Measurements from ENCODE around the gene GTSE1.
"Not testable (repeated sequence)": the region's sequence is repeated elsewhere in the genome, so short reads cannot be mapped to it uniquely, and the experiment has no call there.

The GTSE1 gene, protein sequence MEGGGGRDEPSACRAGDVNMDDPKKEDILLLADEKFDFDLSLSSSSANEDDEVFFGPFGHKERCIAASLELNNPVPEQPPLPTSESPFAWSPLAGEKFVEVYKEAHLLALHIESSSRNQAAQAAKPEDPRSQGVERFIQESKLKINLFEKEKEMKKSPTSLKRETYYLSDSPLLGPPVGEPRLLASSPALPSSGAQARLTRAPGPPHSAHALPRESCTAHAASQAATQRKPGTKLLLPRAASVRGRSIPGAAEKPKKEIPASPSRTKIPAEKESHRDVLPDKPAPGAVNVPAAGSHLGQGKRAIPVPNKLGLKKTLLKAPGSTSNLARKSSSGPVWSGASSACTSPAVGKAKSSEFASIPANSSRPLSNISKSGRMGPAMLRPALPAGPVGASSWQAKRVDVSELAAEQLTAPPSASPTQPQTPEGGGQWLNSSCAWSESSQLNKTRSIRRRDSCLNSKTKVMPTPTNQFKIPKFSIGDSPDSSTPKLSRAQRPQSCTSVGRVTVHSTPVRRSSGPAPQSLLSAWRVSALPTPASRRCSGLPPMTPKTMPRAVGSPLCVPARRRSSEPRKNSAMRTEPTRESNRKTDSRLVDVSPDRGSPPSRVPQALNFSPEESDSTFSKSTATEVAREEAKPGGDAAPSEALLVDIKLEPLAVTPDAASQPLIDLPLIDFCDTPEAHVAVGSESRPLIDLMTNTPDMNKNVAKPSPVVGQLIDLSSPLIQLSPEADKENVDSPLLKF

DNA sequence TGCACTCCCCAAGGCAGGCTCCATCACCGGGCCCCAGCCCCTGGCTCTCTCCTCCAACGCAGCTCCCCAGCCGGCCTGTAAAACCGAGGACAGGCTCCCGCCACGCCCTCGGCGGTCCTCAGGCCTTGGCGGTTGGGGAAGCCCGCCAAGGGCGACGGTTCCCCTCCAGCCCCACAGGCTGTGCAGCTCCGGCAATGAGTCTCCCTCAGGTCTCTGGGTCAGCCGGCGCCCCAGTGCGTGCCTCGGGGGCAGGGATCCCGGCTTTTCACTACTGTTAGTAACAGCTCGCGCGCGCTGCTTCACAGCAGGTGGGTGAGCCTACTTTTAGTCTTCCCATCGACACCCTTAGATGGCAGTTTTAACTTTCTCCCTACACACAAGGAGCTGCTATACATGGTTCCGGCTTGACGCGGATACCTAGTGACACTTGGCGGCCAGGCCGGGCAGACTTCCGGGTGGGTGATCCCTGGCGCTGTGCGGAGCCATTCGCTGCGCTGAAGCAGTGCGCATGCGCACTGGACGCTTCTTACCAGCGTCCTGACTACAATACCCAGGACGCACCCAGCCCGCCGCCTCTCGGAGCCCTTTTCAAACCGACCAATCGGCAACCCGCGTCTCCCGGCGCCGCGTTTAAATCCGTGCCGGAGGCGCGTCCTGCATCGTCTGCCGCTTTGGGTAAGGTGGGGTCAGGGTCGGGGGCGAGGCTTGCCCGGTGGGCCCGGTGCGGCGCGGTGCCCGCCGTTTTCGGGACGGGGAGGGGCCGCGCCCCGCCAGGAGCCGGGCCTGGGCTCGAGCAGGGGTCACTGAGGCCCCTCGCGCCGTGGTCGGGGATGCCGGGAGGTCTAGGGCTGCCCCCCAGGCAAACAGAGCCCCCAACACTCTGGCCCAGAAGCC, at the start of gene GTSE1:
TSS of gene GTSE1 (plus strand) at position 614 of the 894 bp plus-strand sequence. CDS start 531 bp downstream, outside the sequence.
- Mint-ChIP-seq H3K27me3 (ENCODE audit: low read depth) (no peaks in the 10 kb centered on the region), H3K4me3 (peak within 1 kb of the TSS; percentile 94), H3K9me3 (peaks cover 5% of the 10 kb centered on the region), H3K36me3 (ENCODE audit: low read depth) (peaks cover 47% of the 10 kb centered on the region), H3K27ac (peak within 1 kb of the TSS; percentile 94), H3K4me1 (ENCODE audit: low read depth) (peaks cover 38% of the 10 kb centered on the region)
- peak; percentile 98 for DNase-seq (ENCODE audit: low spot score)

DNA sequence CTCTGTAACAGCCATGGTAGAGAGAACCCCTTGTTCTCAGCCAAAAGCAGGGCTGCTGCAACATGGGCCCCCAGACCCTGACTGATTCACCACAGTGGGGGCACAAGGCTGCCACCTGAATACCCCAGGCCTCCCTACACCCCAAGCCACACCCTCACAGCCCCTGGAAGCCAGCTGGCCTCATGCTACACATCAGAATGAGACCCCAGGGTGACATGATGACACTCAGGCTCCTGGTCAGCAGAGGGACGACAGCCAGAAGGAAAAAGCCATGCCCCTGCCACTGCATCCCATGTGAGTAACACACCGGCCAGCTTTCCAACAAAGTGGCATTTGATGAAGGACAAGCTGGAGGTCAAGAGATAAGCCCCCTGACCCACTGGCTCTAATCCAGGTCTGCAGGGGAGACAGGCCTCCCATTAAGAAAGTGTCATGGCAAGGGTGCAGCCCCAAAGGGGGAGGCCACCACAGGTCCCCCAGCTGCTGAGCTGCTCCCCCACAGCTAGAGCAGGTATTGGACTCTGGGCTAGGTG, 49.2 kb upstream of the GTSE1 start:
- Mint-ChIP-seq H3K4me3 (no peak overlapping the region), H3K4me1 (ENCODE audit: low read depth) (peaks cover 15% of the 10 kb centered on the region), H3K27me3 (ENCODE audit: low read depth) (no peaks in the 10 kb centered on the region), H3K36me3 (ENCODE audit: low read depth) (peaks cover 2% of the 10 kb centered on the region), H3K9me3 (no peaks in the 10 kb centered on the region), H3K27ac (no peak overlapping the region)
- no peak for DNase-seq (ENCODE audit: low spot score)

DNA sequence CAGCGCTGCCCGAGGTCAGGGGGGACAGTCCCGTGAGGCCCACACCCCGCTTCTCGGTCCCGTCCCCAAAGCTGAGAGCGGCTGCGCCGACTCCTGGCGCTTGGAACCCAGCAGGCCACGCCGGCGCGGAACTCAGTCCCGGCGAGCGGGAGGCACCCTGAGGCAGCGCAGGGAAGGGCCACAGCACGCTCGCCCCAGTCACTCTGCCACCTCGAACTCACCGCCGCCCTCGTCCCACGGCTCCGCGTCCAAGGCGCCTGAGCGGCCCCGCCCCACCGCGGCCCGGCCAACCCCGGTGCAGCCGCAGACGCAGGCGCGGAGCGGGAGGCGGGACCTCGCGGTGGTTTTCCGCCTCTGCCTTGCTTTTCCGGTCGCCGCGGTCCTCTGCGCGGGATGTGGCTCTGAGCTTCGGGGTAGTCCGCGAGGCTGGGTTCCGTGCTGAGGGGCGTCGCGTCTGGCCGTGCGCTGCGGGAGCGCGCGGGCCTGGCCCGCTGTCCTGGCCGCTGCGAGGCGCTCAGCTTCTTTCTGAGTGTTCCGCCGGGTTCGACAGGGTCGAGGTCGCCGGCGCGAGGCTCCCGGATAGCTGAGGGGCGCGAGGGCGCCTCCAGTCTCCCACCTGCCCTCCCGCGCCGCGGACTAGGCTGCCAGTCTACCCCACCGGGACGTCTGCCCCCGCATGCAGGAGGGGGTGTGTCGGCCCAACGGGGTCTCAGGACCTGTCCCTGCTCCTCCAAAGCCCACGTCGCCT, 46.5 kb upstream of the GTSE1 start, which contains the start of gene CDPF1:
TSS of gene CDPF1 (minus strand) at position 259 of the 748 bp plus-strand sequence. CDS start 2,009 bp downstream, outside the sequence.
- Mint-ChIP-seq H3K9me3 (no peaks in the 10 kb centered on the region), H3K4me3 (peak within 1 kb of the TSS; percentile 84), H3K27ac (peak within 1 kb of the TSS; percentile 80), H3K36me3 (ENCODE audit: low read depth) (peaks cover 7% of the 10 kb centered on the region), H3K4me1 (ENCODE audit: low read depth) (peaks cover 22% of the 10 kb centered on the region), H3K27me3 (ENCODE audit: low read depth) (no peaks in the 10 kb centered on the region)
- DNase-seq (ENCODE audit: low spot score), result peak; percentile 94

DNA sequence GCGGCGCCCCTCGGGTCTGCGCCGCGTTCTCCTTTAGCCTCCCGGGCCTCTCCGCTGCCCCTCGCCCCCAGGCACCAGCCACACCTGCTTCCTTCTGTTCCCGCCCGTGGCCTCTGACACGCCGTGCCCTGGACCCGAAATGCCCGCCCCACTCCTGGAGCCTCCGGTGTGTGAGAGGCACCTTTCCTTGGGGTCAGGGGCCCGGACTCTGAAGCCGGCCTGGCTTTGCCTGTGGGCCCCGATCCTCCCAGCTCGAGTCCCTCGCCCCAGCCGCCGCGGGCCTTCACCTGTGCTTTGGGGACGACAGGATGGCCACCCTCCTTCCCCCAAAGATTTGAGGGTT, 45.9 kb upstream of the GTSE1 start:
- no peaks in the 10 kb centered on the region for H3K9me3 Mint-ChIP-seq
- H3K27ac Mint-ChIP-seq, result peak overlapping the region; percentile 80
- peaks cover 7% of the 10 kb centered on the region for H3K36me3 Mint-ChIP-seq (ENCODE audit: low read depth)
- peaks cover 22% of the 10 kb centered on the region for H3K4me1 Mint-ChIP-seq (ENCODE audit: low read depth)
- no peaks in the 10 kb centered on the region for H3K27me3 Mint-ChIP-seq (ENCODE audit: low read depth)
- no peak for DNase-seq (ENCODE audit: low spot score)
- H3K4me3 Mint-ChIP-seq, result peak overlapping the region; percentile 84

DNA sequence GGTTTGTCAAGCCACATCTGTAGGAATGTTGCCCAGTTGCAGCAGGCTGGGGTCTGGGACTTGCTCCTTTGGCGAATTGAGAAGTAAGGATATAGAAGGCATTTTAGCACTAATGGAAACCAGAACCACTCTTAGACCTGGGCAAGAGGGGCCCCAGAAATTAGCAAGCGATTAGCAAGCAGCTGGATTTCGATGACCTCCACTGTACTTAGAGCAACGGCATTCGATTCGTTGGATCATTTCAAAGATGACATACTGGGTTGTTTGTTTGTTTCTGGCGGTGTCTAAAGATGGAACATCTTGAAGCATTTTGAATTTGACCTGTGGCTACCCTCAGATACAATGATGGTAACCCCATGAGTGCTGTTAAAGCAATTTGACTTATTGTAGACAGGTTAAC, 45.4 kb upstream of the GTSE1 start:
- Mint-ChIP-seq H3K36me3 (ENCODE audit: low read depth) (peaks cover 7% of the 10 kb centered on the region), H3K27me3 (ENCODE audit: low read depth) (no peaks in the 10 kb centered on the region), H3K4me1 (ENCODE audit: low read depth) (peaks cover 22% of the 10 kb centered on the region), H3K27ac (peak overlapping the region; percentile 80), H3K4me3 (peak overlapping the region; percentile 84), H3K9me3 (no peaks in the 10 kb centered on the region)
- DNase-seq (ENCODE audit: low spot score), result no peak

DNA sequence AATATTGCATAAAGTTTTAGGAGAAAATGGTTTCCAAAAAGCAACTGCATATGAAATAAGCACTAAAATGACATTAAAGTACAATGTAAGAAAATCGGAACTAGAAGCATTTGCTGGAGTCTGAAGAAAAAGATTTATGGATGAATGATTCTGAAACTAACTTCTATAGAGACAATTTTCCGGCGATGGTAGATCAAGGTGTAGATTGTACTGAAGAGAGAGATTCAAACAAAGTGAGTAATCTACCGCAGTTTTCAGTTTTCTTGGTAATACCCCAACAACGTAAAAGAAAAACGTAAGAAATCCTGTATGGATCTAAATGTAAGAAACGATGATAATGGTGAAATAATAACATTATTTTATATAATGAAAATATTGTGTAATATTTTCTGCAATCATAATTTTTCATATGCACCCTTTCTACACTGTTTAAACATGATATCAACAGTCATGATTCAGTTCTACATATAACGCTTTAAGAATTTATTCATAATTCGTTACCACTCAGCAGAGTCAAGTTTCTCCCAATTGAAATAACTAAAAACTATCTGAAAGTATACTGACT, 44.8 kb upstream of the GTSE1 start:
- H3K27me3 Mint-ChIP-seq (ENCODE audit: low read depth), result peaks cover 5% of the 10 kb centered on the region
- peaks cover 5% of the 10 kb centered on the region for H3K36me3 Mint-ChIP-seq (ENCODE audit: low read depth)
- peaks cover 22% of the 10 kb centered on the region for H3K4me1 Mint-ChIP-seq (ENCODE audit: low read depth)
- DNase-seq (ENCODE audit: low spot score), result peak; percentile 24
- no peaks in the 10 kb centered on the region for H3K9me3 Mint-ChIP-seq
- H3K27ac Mint-ChIP-seq, result peak overlapping the region; percentile 58
- H3K4me3 Mint-ChIP-seq, result peak overlapping the region; percentile 84

DNA sequence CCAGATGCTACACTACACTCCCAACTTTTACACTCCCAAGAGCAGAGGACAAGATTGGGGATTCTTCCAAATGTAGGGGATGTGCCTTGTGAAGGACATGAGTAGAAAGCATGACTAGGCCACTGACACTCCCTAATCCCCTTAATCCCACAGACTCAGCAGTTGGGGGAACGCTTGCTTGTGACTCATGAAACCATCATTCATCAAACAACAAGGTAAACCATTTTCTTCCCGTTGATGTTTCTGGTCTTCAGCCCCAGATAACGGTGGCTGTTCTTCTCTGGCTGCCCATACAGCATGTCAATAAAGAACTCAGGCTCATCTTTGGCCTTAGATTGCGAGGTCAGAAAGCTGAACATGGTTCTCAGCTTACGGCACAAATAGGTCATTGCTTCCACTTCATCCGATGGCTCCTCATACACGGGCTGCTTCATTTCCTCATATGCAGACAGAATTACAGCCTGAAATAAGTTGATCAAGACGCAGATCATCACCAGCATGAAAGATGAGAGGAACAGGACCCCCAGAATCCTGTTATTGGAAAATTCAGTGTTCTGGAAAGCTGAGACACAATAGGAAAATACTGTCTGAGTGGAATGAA, 40.2 kb upstream of the GTSE1 start:
- Mint-ChIP-seq H3K27ac (no peak overlapping the region), H3K36me3 (ENCODE audit: low read depth) (peaks cover 5% of the 10 kb centered on the region), H3K27me3 (ENCODE audit: low read depth) (peaks cover 48% of the 10 kb centered on the region), H3K4me1 (ENCODE audit: low read depth) (peaks cover 12% of the 10 kb centered on the region), H3K9me3 (no peaks in the 10 kb centered on the region), H3K4me3 (no peak overlapping the region)
- DNase-seq (ENCODE audit: low spot score), result no peak

DNA sequence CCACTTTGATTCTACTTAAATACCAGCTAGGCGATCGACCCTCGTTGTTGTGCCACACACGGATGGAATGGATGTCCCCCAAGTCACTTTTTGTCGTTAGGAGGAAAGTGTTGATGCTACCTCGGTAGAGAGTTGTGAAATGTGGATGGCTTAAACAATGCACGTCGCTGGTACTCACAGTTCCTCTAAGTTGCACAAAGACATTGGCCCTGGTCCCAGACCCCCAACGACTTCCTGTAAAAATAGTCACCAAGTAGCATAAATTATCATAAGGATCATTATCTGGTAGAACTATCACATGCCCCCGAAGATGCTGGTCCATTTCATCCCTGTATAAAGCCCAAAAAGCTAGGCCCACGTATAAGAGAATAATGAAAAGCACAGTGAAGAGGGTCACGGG, 37.3 kb upstream of the GTSE1 start:
- peaks cover 6% of the 10 kb centered on the region for H3K36me3 Mint-ChIP-seq (ENCODE audit: low read depth)
- H3K4me3 Mint-ChIP-seq, result no peak overlapping the region
- H3K4me1 Mint-ChIP-seq (ENCODE audit: low read depth), result peaks cover 3% of the 10 kb centered on the region
- DNase-seq (ENCODE audit: low spot score), result no peak
- H3K9me3 Mint-ChIP-seq, result peaks cover 9% of the 10 kb centered on the region
- H3K27ac Mint-ChIP-seq, result no peak overlapping the region
- H3K27me3 Mint-ChIP-seq (ENCODE audit: low read depth), result peaks cover 71% of the 10 kb centered on the region

DNA sequence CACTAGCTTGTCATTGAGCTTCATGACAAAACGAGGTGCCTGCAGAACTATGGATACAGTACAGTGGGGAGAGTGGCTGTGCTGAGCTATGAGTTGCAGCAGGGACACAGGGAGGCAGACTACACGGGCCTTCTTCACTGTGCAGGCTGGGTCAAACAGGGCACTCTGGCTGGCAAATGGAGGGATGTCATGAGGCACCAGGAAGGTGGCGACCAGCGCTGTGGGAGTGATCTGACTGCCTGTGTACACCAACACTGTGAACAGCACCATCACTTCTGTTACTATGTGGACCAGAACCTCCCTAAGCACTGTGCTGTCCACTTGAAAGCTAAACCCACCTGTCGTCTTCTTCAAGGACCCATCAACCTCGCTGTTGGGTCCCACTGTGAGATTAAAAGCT, 36.6 kb upstream of the GTSE1 start:
- Mint-ChIP-seq H3K27ac (no peak overlapping the region), H3K27me3 (ENCODE audit: low read depth) (peaks cover 76% of the 10 kb centered on the region), H3K4me3 (no peak overlapping the region), H3K4me1 (ENCODE audit: low read depth) (no peaks in the 10 kb centered on the region), H3K36me3 (ENCODE audit: low read depth) (peaks cover 4% of the 10 kb centered on the region), H3K9me3 (peaks cover 12% of the 10 kb centered on the region)
- no peak for DNase-seq (ENCODE audit: low spot score)

DNA sequence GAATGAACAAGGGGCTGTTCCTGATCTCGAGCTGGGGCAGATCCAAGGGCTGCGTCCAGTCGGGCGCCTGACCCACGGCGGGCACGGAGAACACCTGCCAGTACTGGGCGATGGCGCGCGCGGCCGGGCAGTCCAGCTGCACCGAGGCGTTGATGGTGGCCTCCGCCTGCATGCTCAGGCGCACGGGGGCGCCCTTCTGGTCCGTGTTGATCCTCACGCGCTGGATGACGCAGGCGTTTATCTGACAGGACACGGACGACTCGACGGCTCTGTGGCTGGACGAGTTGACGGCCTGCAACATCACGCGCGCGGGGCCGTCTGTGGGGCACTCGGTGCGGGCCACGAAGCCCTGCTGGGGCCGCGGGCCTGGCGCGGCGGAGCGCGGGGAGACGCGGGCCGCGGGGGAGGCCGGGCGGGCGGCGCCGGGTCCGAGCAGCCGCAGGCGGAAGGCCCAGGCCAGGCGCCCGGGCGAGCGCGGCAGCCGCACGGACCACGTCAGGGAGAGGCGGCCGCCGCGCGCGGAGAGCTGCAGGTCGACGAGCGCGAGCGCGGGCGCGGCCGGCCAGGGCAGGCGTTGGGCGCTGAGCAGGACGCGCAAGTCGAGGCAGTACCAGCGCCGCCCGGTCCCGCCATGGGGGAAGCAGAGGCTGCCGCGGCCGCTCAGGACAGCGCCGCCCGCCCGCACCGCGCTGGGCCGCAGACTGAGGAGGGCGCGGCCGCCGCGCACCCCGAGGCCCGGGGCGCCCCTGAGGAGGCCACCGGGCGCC, 34.0 kb upstream of the GTSE1 start:
- peak; percentile 32 for DNase-seq (ENCODE audit: low spot score)
- peaks cover 6% of the 10 kb centered on the region for H3K4me1 Mint-ChIP-seq (ENCODE audit: low read depth)
- H3K4me3 Mint-ChIP-seq, result no peak overlapping the region
- H3K27ac Mint-ChIP-seq, result no peak overlapping the region
- H3K9me3 Mint-ChIP-seq, result peaks cover 18% of the 10 kb centered on the region
- peaks cover 87% of the 10 kb centered on the region for H3K27me3 Mint-ChIP-seq (ENCODE audit: low read depth)
- H3K36me3 Mint-ChIP-seq (ENCODE audit: low read depth), result peaks cover 6% of the 10 kb centered on the region

DNA sequence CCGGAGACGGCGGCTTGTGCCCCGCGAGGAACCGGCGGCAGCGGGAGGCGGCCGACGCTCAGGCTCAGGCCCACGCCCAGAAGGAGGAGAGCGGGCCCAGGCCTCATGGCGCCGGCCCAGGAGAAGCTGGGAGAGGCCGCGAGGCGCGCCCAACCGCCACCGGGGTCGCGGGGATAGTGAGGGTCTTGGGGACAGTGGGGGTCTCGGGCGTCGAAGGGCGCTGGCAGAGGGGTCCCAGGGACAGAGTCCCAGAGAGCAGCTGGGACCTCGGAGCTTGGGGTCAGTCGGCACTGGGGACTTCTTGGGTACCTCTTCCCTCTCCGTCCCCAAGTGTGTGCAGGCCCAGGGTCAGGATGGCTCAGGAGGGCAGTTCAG, 33.5 kb upstream of the GTSE1 start, which contains the start of gene PKDREJ:
TSS of gene PKDREJ (minus strand) at position 128 of the 375 bp plus-strand sequence. CDS start at position 107, 21 bp downstream.
- Mint-ChIP-seq H3K4me1 (ENCODE audit: low read depth) (peaks cover 7% of the 10 kb centered on the region), H3K27ac (peak within 1 kb of the TSS; percentile 38), H3K36me3 (ENCODE audit: low read depth) (peaks cover 7% of the 10 kb centered on the region), H3K27me3 (ENCODE audit: low read depth) (peaks cover 81% of the 10 kb centered on the region), H3K9me3 (peaks cover 18% of the 10 kb centered on the region), H3K4me3 (peak within 1 kb of the TSS; percentile 43)
- no peak for DNase-seq (ENCODE audit: low spot score)

DNA sequence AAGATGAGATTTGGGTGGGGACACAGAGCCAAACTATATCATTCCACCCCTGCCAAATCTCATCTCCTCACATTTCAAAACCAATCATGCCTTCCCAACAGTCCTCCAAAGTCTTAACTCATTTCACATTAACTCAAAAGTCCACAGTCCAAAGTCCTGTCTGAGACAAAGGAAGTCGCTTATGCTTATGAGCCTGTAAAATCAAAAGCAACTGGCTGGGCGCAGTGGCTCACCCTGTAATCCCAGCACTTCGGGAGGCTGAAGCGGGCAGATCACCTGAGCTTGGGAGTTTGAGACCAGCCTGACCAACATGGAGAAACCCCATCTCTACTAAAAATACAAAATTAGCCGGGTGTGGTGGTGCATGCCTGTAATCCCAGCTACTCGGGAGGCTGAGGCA, 32.1 kb upstream of the GTSE1 start:
- DNase-seq (ENCODE audit: low spot score); H3K36me3 Mint-ChIP-seq (ENCODE audit: low read depth); H3K27ac Mint-ChIP-seq; H3K4me3 Mint-ChIP-seq: not testable (repeated sequence)
- Mint-ChIP-seq H3K9me3 (peaks cover 18% of the 10 kb centered on the region), H3K27me3 (ENCODE audit: low read depth) (peaks cover 70% of the 10 kb centered on the region), H3K4me1 (ENCODE audit: low read depth) (peaks cover 13% of the 10 kb centered on the region)

Measured in T-helper 2 cell treated with Interferon-gamma antibody and Interleukin-4, amounts not matched to agents 5 μg/mL and 100 μg/mL, for 36 hours (primary cell).